HG03025 (cell line): ENCODE data around the gene LRGUK.
"Not testable (repeated sequence)": the region's sequence is repeated elsewhere in the genome, so short reads cannot be mapped to it uniquely, and the experiment has no call there.

ENCODE experiments used
- ATAC-seq: cut with Tn5 transposase; IDR thresholded peaks from one replicate; pipeline ENCODE4 v1.9.1; 2021; ENCODE audit warnings: mild to moderate bottlenecking, moderate library complexity; ENCODE audit not compliant: unreplicated experiment, low FRiP score

The LRGUK gene

GRCh38 chr7:134126966-134127848 is at the start of gene LRGUK:
TSS of gene LRGUK (plus strand) at chr7:134127340. CDS start at chr7:134127368, 28 bp downstream.
- ATAC-seq, result peak; percentile 100

- ATAC-seq, result not testable (repeated sequence)
Observed at GRCh38 chr7:134077560-134077959, 49.6 kb upstream of the LRGUK start.

- no peak for ATAC-seq
Observed at GRCh38 chr7:134078991-134079390, 48.1 kb upstream of the LRGUK start.

- no peak for ATAC-seq
Observed at GRCh38 chr7:134081695-134082094, 45.4 kb upstream of the LRGUK start.

GRCh38 chr7:134083766-134084487 is 43.2 kb upstream of the LRGUK start:
- no peak for ATAC-seq

- ATAC-seq, result peak; percentile 77
Observed at GRCh38 chr7:134084488-134085144, 42.5 kb upstream of the LRGUK start.

- ATAC-seq, result no peak
Observed at GRCh38 chr7:134085311-134085710, 41.8 kb upstream of the LRGUK start.

GRCh38 chr7:134086998-134087735 is 40.0 kb upstream of the LRGUK start:
- no peak for ATAC-seq

- no peak for ATAC-seq
Observed at GRCh38 chr7:134088199-134088598, 38.9 kb upstream of the LRGUK start.

- no peak for ATAC-seq
Observed at GRCh38 chr7:134089446-134089845, 37.7 kb upstream of the LRGUK start.

GRCh38 chr7:134098072-134098471 is 29.1 kb upstream of the LRGUK start:
- ATAC-seq, result no peak

- no peak for ATAC-seq
Observed at GRCh38 chr7:134101716-134102115, 25.4 kb upstream of the LRGUK start.

GRCh38 chr7:134104166-134104565 is 23.0 kb upstream of the LRGUK start:
- ATAC-seq, result no peak

GRCh38 chr7:134105841-134106240 is 21.3 kb upstream of the LRGUK start:
- no peak for ATAC-seq

- ATAC-seq, result no peak
Observed at GRCh38 chr7:134108802-134109201, 18.3 kb upstream of the LRGUK start.

GRCh38 chr7:134113655-134114054 is 13.5 kb upstream of the LRGUK start:
- ATAC-seq, result no peak

GRCh38 chr7:134114992-134115391 is 12.1 kb upstream of the LRGUK start:
- ATAC-seq, result no peak

- no peak for ATAC-seq
Observed at GRCh38 chr7:134120405-134120804, 6.7 kb upstream of the LRGUK start.

- ATAC-seq, result no peak
Observed at GRCh38 chr7:134121632-134122139, 5.5 kb upstream of the LRGUK start.

- ATAC-seq, result no peak
Observed at GRCh38 chr7:134122980-134123379, 4.2 kb upstream of the LRGUK start.
